IMR-90 (cell line): ENCODE data around the gene GCG. TPM values are rescaled to one million over a fixed set of nuclear protein-coding genes. Genes with fewer than 3 reads are reported as not detected.

Experiments
- ATAC-seq: fragments of 200-7000 bp; cut with Tn5 transposase; 2 replicates; pipeline ENCODE4 v1.9.1; 2020; ENCODE audit warnings: low read depth, mild to moderate bottlenecking, moderate library complexity
- BruUV-seq: library from RNA; stranded (reverse); fragments of 400-500 nt; replicated peaks from 2 replicates; lab custom pipeline; 2021; lab: Mats Ljungman, UMichigan
- CTCF ChIA-PET: fragments of 300-600 bp; formaldehyde crosslinking; extraction: SDS; loops from one replicate; lab custom pipeline; 2021; ENCODE audit warnings: antibody characterized with exemption; lab: Yijun Ruan, JAX
- POLR2A ChIA-PET: fragments of 300-600 bp; sonication (Branson Sonifier 250); formaldehyde crosslinking; loops from one replicate; lab custom pipeline; 2022; ENCODE audit warnings: antibody characterized with exemption; ENCODE audit not compliant: unreplicated experiment; lab: Charles Lee
- DNase-seq: peaks from one replicate; pipeline ENCODE4 v3.0.0; 2013
- H2AFZ ChIP-seq: replicated peaks from 2 replicates; pipeline ENCODE3; 2013; ENCODE audit warnings: low read length, mild to moderate bottlenecking; ENCODE audit not compliant: poor library complexity
- H2AK5ac ChIP-seq: 2 replicates; pipeline ENCODE4 v1.6.1; 2013; ENCODE audit warnings: low read depth, low read length, inconsistent platforms
- H2AK9ac ChIP-seq: replicated peaks from 2 replicates; pipeline ENCODE3; 2013; ENCODE audit warnings: mild to moderate bottlenecking, low read depth, low read length, moderate library complexity; ENCODE audit not compliant: poor library complexity
- H2BK120ac ChIP-seq: 2 replicates; pipeline ENCODE4 v1.6.1; 2013; ENCODE audit warnings: low read depth, low read length, inconsistent platforms
- H2BK15ac ChIP-seq: 3 replicates; pipeline ENCODE4 v1.6.1; 2013; ENCODE audit warnings: low read depth, low read length, inconsistent platforms
- H2BK20ac ChIP-seq: 2 replicates; pipeline ENCODE4 v1.6.1; 2013; ENCODE audit warnings: low read depth, mild to moderate bottlenecking, inconsistent platforms, low read length, moderate library complexity
- H2BK5ac ChIP-seq: 2 replicates; pipeline ENCODE4 v1.6.1; 2013; ENCODE audit warnings: mild to moderate bottlenecking, low read depth, low read length, inconsistent platforms; ENCODE audit not compliant: poor library complexity, severe bottlenecking
- H3K14ac ChIP-seq: replicated peaks from 2 replicates; pipeline ENCODE4 v1.6.1; 2013; ENCODE audit warnings: low read depth, low read length, inconsistent platforms
- H3K18ac ChIP-seq: 2 replicates; pipeline ENCODE4 v1.6.1; 2013; ENCODE audit warnings: low read depth, low read length, control low read depth
- H3K23ac ChIP-seq: 2 replicates; pipeline ENCODE4 v1.6.1; 2013; ENCODE audit warnings: low read depth, low read length, inconsistent platforms
- H3K27ac ChIP-seq: 2 replicates; pipeline ENCODE4 v1.5.1; 2013; ENCODE audit warnings: mild to moderate bottlenecking, control low read depth, low read length; ENCODE audit not compliant: insufficient read depth
- H3K27me3 ChIP-seq: 2 replicates; pipeline ENCODE4 v1.6.1; 2013; ENCODE audit warnings: low read length; ENCODE audit not compliant: control insufficient read depth, insufficient read depth
- H3K36me3 ChIP-seq: 2 replicates; pipeline ENCODE4 v1.6.1; 2013; ENCODE audit warnings: low read length, mixed read lengths; ENCODE audit not compliant: control insufficient read depth, insufficient read depth
- H3K4ac ChIP-seq: 2 replicates; pipeline ENCODE4 v1.6.1; 2013; ENCODE audit warnings: low read depth, low read length, inconsistent platforms
- H3K4me1 ChIP-seq: 2 replicates; pipeline ENCODE4 v1.6.1; 2013; ENCODE audit warnings: low read length, mixed read lengths; ENCODE audit not compliant: control insufficient read depth, insufficient read depth
- H3K4me2 ChIP-seq: 2 replicates; pipeline ENCODE4 v1.6.1; 2013; ENCODE audit warnings: low read depth, mild to moderate bottlenecking, control low read depth, low read length, moderate library complexity
- H3K4me3 ChIP-seq: 2 replicates; pipeline ENCODE4 v1.5.1; 2013; ENCODE audit warnings: low read depth, mild to moderate bottlenecking, control low read depth, low read length, moderate library complexity; ENCODE audit not compliant: insufficient read depth
- H3K56ac ChIP-seq: 2 replicates; pipeline ENCODE4 v1.6.1; 2013; ENCODE audit warnings: low read length, inconsistent platforms; ENCODE audit not compliant: insufficient read depth; ENCODE audit errors: extremely low read depth
- H3K79me1 ChIP-seq, 2 experiments: 2 replicates each; pipeline ENCODE4 v1.6.1; 2013; ENCODE audit warnings: low read length in 2 of 2, inconsistent platforms in 1 of 2, low read depth in 1 of 2
- H3K9ac ChIP-seq: 2 replicates; pipeline ENCODE4 v1.6.1; 2013; ENCODE audit warnings: low read depth, low read length, control low read depth
- H3K9me1 ChIP-seq: 2 replicates; pipeline ENCODE4 v1.6.1; 2013; ENCODE audit warnings: low read length, inconsistent platforms; ENCODE audit not compliant: insufficient read depth
- H3K9me3 ChIP-seq: 2 replicates; pipeline ENCODE4 v1.6.1; 2013; ENCODE audit warnings: low read length; ENCODE audit not compliant: control insufficient read depth, insufficient read depth
- H4K20me1 ChIP-seq: 2 replicates; pipeline ENCODE4 v1.6.1; 2013; ENCODE audit warnings: low read length, inconsistent platforms; ENCODE audit not compliant: insufficient read depth
- H4K5ac ChIP-seq: 2 replicates; pipeline ENCODE4 v1.6.1; 2013; ENCODE audit warnings: mild to moderate bottlenecking, low read depth, low read length, control low read depth
- H4K8ac ChIP-seq, 2 experiments: 2 replicates each; pipeline ENCODE4 v1.6.1; 2013; ENCODE audit warnings: low read depth in 2 of 2, low read length in 2 of 2, control low read depth in 1 of 2, inconsistent platforms in 1 of 2
- H4K91ac ChIP-seq: 2 replicates; pipeline ENCODE4 v1.6.1; 2013; ENCODE audit warnings: low read depth, low read length, inconsistent platforms; ENCODE audit not compliant: insufficient read depth
- CEBPB ChIP-seq: IDR thresholded peaks from 2 replicates; pipeline ENCODE4 v1.6.1; 2012; ENCODE audit warnings: low read depth, low read length, improper control_type of control experiment
- CHD1 ChIP-seq: IDR thresholded peaks from 2 replicates; pipeline ENCODE4 v1.6.1; 2012; ENCODE audit warnings: low read depth, low read length, improper control_type of control experiment
- NFE2L2 ChIP-seq: fragments of 150-350 bp; IDR thresholded peaks from 2 replicates; pipeline ENCODE4 v1.6.1; 2016; ENCODE audit warnings: low read depth, mild to moderate bottlenecking, low read length
- RCOR1 ChIP-seq: IDR thresholded peaks from 2 replicates; pipeline ENCODE4 v1.6.1; 2012; ENCODE audit warnings: mild to moderate bottlenecking, low read length, improper control_type of control experiment; ENCODE audit not compliant: insufficient replicate concordance
- WGBS, 2 experiments: methylation state at CpG; one replicate each; pipeline versions ENCODE4 v1.1.5 to v1.1.7; 2013; ENCODE audit warnings: missing lambda C conversion rate in 2 of 2; ENCODE audit not compliant: insufficient read length in 1 of 2; ENCODE audit errors: extremely low coverage in 2 of 2; 5-methylcytosine and 5-hydroxymethylcytosine counted together
- dilution Hi-C: fragments of 300-500 bp; cut with HindIII; formaldehyde crosslinking; loops from one replicate; pipeline ENCODE4 v1.14.3; 2018; ENCODE audit warnings: low sequenced_read_pairs; ENCODE audit not compliant: unreplicated experiment
- in situ Hi-C: fragments of 300-500 bp; cut with MboI; formaldehyde crosslinking; loops from 3 replicates; pipeline ENCODE4 v1.14.3; 2019; ENCODE audit warnings: low sequenced_read_pairs, inconsistent platforms, mixed read lengths
- intact Hi-C: fragments of 100-400 bp; cut with micrococcal nuclease; formaldehyde crosslinking; loops from 2 replicates; pipeline ENCODE4 v1.10.0; 2022
- polyA plus RNA-seq, 3 experiments: library from polyadenylated mRNA; depleted of rRNA; stranded (reverse); fragments of >200 nt; gene quantifications; 2 replicates each; pipeline ENCODE4 v1.2.3, GENCODE V29; 2012; ENCODE audit warnings: low replicate concordance in 1 of 3
- total RNA-seq: library from RNA; depleted of rRNA; stranded (reverse); fragments of >200 nt; gene quantifications from 2 replicates; pipeline ENCODE4 v1.2.3, GENCODE V29; 2012
- TF ChIP-seq, protein P1 (sequence below): fragments of 150-350 bp; IDR thresholded peaks from 2 replicates; pipeline ENCODE4 v1.6.1; 2017; ENCODE audit warnings: mild to moderate bottlenecking, antibody characterized with exemption, low read length, low read depth

GCG gene
- total and polyA plus RNA-seq, 2 of the 4 experiments (the other 2 are of a cell fraction), result not detected

DNA sequence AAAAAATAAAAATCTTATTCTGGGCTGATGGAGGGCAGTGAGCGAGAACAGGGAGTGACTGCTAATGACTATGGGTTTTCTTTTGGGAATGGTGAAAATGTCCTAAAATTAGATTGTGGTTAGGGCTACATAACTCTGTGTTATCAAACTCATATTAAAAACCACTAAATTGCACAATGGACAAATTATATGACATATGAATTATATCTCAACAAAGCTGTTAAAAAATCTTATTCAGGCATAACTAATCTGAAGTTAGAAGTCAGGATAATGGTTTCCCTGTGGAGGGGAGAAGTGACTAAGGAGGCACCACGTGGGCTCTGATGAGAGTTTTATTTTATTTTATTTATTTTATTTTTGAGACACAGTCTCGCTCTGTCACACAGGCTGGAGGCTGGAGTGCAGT, 45.9 kb downstream of the GCG start:
- H3K27me3 ChIP-seq, result no peaks in the 10 kb centered on the region
- no peaks in the 10 kb centered on the region for H3K79me1 ChIP-seq
- H3K4me2 ChIP-seq, result no peak overlapping the region
- H4K20me1 ChIP-seq, result no peaks in the 10 kb centered on the region
- DNase-seq, result peak; percentile 25
- no peak overlapping the region for H2BK120ac ChIP-seq
- H3K9me3 ChIP-seq, result no peaks in the 10 kb centered on the region
- H3K18ac ChIP-seq, result no peak overlapping the region
- BruUV-seq, result no TSS peak
- H2BK5ac ChIP-seq, result no peak overlapping the region
- no peak overlapping the region for H3K14ac ChIP-seq
- no peak overlapping the region for H3K23ac ChIP-seq
- no peak overlapping the region for H3K56ac ChIP-seq
- WGBS, 2 experiments, result no CpG with 5 or more reads among the region's 3 CpGs
- H2AK9ac ChIP-seq, result no peak overlapping the region
- no peak overlapping the region for H3K9ac ChIP-seq
- peaks cover 5% of the 10 kb centered on the region; the same call in 1 of the 2 replicates for H3K9me1 ChIP-seq
- no peak overlapping the region for H4K5ac ChIP-seq
- no peak overlapping the region for H2AK5ac ChIP-seq
- ChIA-PET POLR2A (no interaction called here), CTCF (no interaction called here)
- intact Hi-C loops, result no loop called here
- no peak overlapping the region for H3K4ac ChIP-seq
- peak; percentile 73 for ATAC-seq
- dilution Hi-C loops, result no loop called here
- no peaks in the 10 kb centered on the region for H3K4me1 ChIP-seq
- TF ChIP-seq RCOR1, result no peak
- TF ChIP-seq, protein P1, sequence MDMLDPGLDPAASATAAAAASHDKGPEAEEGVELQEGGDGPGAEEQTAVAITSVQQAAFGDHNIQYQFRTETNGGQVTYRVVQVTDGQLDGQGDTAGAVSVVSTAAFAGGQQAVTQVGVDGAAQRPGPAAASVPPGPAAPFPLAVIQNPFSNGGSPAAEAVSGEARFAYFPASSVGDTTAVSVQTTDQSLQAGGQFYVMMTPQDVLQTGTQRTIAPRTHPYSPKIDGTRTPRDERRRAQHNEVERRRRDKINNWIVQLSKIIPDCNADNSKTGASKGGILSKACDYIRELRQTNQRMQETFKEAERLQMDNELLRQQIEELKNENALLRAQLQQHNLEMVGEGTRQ, result peak; percentile 85
- TF ChIP-seq CEBPB, result peak; percentile 9; the same call in 1 of the 2 replicates
- TF ChIP-seq NFE2L2, result no peak
- TF ChIP-seq CHD1, result no peak
- no peak overlapping the region for H3K27ac ChIP-seq
- H3K4me3 ChIP-seq, result no peak overlapping the region
- no peak overlapping the region for H4K91ac ChIP-seq
- in situ Hi-C loops, result no loop called here
- no peak overlapping the region for H2BK20ac ChIP-seq
- H4K8ac ChIP-seq, result no peak overlapping the region
- H2BK15ac ChIP-seq, result no peak overlapping the region
- H2AFZ ChIP-seq, result no peak overlapping the region
- H3K36me3 ChIP-seq, result no peaks in the 10 kb centered on the region
